NCI-H146 treated with DMSO at 0.1 percent for 48 hours (cell line): ENCODE results near the gene NELFCD.
A peak's percentile ranks its signal among the peaks of the same experiment; 100 is the strongest.
"Not testable (repeated sequence)": the region's sequence is repeated elsewhere in the genome, so short reads cannot be mapped to it uniquely, and the experiment has no call there.

Experiments used
- DNase-seq: peaks from one replicate; lab custom pipeline; 2025; ENCODE audit not compliant: unreplicated experiment; lab: John Stamatoyannopoulos, UW

Gene NELFCD

DNA sequence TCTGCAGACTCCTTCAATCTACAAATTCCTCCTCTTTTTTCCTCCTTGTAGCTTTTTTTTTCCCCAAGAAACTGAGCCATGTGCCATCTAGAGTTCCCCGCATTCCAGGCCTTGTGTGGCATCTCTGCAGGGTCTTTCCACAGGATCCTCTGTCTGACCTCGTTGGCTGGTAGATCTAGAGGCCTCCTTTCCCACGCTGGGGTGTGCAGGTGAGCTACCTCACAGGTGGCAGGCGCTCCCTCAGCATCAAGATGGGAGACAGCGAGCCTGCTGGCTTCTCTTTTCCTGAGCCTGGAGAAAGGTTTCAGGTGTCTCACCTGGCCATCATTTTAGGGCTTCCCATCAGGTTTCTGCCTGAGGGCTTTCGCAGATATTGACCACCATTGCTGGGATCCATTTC is 9.6 kb upstream of the NELFCD start:
- DNase-seq, result peak; percentile 46

DNA sequence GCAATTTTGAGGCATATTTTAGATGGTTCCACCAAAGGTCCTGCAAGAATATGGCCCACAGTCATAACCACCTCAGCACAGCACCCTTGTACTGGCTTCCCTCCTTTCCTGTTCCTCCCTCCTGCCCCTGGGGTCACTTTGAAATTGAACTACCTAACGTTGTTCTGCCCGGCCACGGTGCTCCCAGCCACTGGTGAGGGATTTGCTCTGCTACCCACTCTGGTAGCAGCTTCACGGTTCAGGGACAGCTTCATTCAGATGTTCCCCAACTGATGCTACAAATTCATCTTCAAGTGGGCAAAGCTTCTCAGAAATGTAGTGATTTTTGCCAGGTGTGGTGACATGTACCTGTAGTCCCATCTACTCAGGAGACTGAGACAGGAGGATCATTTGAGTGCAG is 7.9 kb upstream of the NELFCD start:
- no peak for DNase-seq

GRCh38 chr20:58973866-58974265 is 7.2 kb upstream of the NELFCD start:
- no peak for DNase-seq

- DNase-seq, result no peak
These were observed 5.7 kb upstream of the NELFCD start for GRCh38 chr20:58975353-58975752.

DNA sequence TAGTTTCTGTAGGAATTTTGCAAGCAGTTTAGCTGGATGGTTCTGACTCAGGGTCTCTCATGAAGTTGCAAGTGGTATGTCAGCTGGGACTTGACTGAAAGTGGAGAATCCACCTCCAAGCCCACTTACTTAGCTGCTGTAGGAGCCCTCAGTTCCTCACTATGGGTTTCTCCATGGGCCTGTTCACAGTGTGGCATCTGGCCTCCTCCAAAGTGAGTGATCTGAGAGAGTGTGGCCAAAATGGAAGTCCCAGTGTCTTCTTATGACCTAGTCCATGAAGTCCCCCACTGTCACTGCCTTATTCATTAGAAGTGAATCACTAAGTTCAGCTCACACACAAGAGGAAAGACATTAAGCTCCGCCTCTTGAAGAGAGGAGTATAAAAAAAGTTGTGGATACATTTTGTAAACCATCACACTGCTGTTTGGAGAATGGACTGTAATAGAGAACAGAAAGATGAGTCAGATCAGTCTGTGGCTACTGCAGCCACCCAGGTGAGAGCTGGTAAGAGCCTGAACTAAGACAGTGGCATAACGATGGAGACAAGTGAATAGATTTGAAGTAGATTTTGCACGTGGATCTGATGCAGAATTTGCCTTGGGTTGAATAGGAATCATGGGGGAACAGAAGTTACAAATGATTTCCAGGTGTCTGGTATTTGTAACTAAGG is 4.9 kb upstream of the NELFCD start:
- no peak for DNase-seq

GRCh38 chr20:58978351-58979190 is 2.5 kb upstream of the NELFCD start:
- DNase-seq, result no peak

GRCh38 chr20:58981628-58982364 is 740 bp downstream of the NELFCD start:
- DNase-seq, result no peak

GRCh38 chr20:58982406-58983114 is 1.5 kb downstream of the NELFCD start:
- DNase-seq, result no peak

GRCh38 chr20:58983115-58983468 is 2.0 kb downstream of the NELFCD start:
- not testable (repeated sequence) for DNase-seq

DNA sequence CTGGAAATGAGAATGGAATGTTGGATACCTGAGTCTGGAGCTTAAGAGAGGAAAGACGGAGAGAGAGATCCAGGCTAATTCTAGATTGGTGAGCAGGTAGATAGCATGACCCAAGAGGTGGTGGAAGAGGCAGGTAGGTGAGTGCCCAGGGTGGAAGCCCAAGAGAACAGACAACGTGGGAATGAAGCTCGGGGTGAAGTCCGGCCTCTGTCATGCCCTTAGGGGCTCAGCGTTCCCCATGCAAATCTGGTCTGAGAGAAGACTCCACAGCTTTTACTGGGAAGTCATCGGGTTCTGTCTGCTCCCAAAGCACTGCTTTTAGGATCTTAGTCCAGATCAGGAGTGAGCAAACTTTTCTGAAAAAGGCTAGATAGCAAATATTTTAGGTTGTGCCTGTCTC is 3.6 kb downstream of the NELFCD start:
- DNase-seq, result no peak

DNA sequence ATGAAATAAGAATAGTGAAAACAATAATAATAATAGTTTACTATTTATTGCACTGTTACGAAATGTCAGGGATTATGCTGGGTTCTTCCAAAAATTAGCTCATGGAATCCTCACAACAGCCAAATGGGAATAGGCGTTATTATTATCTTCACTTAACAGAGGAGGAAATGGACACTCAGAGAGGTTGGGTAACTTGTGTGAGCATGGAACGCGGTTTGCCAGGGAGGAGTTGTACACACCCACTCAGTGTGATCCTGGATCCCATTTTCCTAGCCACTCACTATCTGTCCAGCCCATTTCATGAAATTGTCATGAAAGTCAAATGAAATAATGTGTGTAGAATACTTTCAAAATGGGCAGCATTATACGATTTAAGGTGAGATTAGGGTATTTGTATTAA is 4.6 kb downstream of the NELFCD start:
- no peak for DNase-seq

GRCh38 chr20:58986286-58986967 is 5.4 kb downstream of the NELFCD start:
- DNase-seq, result no peak

- DNase-seq, result no peak
These were observed 6.0 kb downstream of the NELFCD start for GRCh38 chr20:58986968-58987517.

DNA sequence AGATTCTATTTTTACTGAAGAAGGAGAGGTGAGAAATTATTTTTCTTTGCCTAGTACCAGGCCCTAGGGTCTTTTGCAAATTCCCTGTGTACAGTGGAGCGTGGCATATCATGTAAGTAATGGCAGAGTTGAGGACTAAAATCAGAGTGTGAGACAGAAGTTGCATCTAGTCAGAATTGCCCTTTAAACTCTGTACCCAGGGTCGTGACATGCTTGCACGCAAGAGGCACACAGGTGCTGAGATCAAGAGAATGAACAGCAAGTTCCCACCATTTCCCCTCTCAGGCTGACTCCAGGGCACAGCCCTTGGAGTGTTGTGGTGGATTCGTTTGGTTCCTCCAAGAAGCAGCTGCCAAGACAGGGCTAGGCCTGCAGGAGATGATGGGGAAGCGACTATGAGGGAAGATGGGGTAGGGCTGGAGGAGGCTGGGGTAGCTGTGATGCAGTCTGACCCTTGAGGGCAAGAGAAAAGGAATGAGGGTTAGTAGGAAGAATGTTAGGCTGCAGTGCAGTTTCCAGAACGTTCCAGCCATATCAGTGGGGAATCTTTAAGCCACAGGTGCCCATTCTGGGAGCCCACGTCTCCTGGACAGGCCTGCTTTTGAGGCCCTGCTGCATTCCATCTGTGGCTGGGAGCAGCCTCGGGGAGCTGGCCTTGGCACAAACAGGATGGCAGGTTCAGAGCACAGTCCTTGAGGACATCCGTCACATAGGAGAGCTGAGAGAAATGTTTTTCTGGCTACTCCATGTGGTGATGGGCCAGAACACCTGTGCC is 6.9 kb downstream of the NELFCD start:
- no peak for DNase-seq

DNA sequence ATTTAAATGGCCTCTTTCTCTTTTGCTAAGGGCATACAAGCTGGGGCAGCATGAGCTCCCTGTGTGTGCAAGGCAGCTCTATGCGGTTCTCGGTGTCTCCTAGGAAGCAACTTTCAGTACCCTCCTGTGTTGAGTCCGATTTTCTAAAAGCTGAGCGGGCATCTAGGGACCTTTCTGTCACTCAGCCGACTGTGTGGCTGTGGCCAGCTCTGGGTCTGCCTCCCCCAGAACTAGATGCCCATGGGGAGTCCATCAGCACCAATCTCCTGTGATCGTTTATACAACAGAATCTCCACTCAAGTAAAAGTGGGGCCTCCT is 7.5 kb downstream of the NELFCD start:
- DNase-seq, result no peak

DNA sequence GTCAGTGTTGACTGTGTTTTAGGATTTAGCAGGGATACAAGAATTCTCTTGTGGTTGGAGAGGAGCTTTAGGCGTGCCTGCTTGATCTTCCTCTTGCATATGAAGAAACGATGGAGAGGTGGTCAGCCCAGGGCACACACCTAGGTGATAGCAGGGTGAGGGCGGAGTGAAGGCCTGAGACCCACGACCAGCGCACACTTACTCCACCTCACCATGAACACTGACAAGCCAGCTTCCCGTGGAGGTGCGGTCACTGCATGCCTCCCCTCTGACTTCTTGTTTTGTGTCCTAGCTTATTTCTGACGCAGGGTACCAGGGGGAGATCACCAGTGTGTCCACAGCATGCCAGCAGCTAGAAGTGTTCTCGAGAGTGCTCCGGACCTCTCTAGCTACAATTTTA is 8.1 kb downstream of the NELFCD start:
- DNase-seq, result no peak

GRCh38 chr20:58990651-58991445 is 9.8 kb downstream of the NELFCD start:
- DNase-seq, result no peak

GRCh38 chr20:58991715-58992114 is 10.7 kb downstream of the NELFCD start:
- DNase-seq, result no peak

DNA sequence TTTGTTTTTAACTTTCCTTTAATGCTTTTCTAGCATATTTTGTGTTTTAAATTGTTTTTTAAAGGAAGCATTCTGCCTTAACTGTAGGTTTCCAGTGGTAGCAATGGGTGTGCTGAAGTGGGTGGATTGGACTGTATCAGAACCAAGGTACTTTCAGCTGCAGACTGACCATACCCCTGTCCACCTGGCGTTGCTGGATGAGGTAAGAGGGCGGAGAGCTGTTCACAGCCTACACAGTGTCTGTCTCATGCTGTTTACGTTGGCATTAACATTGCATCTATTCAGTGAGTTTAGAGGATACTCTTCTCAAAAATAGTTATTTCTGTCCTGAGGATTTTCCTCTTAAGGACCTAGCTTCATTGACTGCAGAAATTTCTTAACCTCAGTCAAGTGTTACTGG is 11.9 kb downstream of the NELFCD start:
- no peak for DNase-seq
